Karpas-422 (cell line): ENCODE data around the gene ARHGAP1. TPM values are rescaled to one million over a fixed set of nuclear protein-coding genes. Genes with fewer than 3 reads are reported as not detected.

ENCODE experiments used
- DNase-seq: peaks from one replicate; pipeline ENCODE4 v3.0.0-alpha.2; 2015
- H2AFZ ChIP-seq: fragments of 200-600 bp; sonication (generic); 2 replicates; pipeline ENCODE4 v1.6.1; 2014; ENCODE audit warnings: antibody characterized with exemption, low read length, mixed read lengths
- H3K27ac ChIP-seq: fragments of 200-600 bp; sonication (generic); 2 replicates; pipeline ENCODE4 v1.5.1; 2014; ENCODE audit warnings: mild to moderate bottlenecking, low read length, moderate library complexity
- H3K27me3 ChIP-seq: fragments of 200-600 bp; sonication (generic); 2 replicates; pipeline ENCODE4 v1.6.1; 2014; ENCODE audit warnings: low read length, mixed read lengths
- H3K36me3 ChIP-seq: fragments of 200-600 bp; sonication (generic); 2 replicates; pipeline ENCODE4 v1.6.1; 2014; ENCODE audit warnings: low read length, mixed read lengths; ENCODE audit not compliant: insufficient read depth
- H3K4me1 ChIP-seq: fragments of 200-600 bp; sonication (generic); 2 replicates; pipeline ENCODE4 v1.6.1; 2014; ENCODE audit warnings: mild to moderate bottlenecking, low read length, mixed read lengths
- H3K4me2 ChIP-seq: fragments of 200-600 bp; sonication (generic); 2 replicates; pipeline ENCODE4 v1.6.1; 2014; ENCODE audit warnings: low read length, low read depth, mild to moderate bottlenecking; ENCODE audit not compliant: poor library complexity, severe bottlenecking
- H3K4me3 ChIP-seq: fragments of 200-600 bp; sonication (generic); 2 replicates; pipeline ENCODE4 v1.5.1; 2014; ENCODE audit warnings: mild to moderate bottlenecking, antibody characterized with exemption, low read length, mixed read lengths
- H3K79me2 ChIP-seq: fragments of 200-600 bp; sonication (generic); 2 replicates; pipeline ENCODE4 v1.6.1; 2014; ENCODE audit warnings: mild to moderate bottlenecking, low read length, mixed read lengths
- H3K9ac ChIP-seq: fragments of 200-600 bp; sonication (generic); 2 replicates; pipeline ENCODE4 v1.6.0; 2014; ENCODE audit warnings: low read length
- H3K9me2 ChIP-seq: fragments of 200-600 bp; sonication (generic), shearing (Covaris generic); replicated peaks from 2 replicates; pipeline ENCODE4 v1.6.0; 2014; ENCODE audit warnings: mild to moderate bottlenecking, low read length, moderate library complexity; ENCODE audit not compliant: insufficient read depth
- H3K9me3 ChIP-seq: fragments of 300-700, 200-600 bp; sonication (generic); 2 replicates; pipeline ENCODE4 v1.6.1; 2014; ENCODE audit warnings: low read length, mixed read lengths
- H4K20me1 ChIP-seq: fragments of 200-600 bp; sonication (generic); 2 replicates; pipeline ENCODE4 v1.6.1; 2014; ENCODE audit warnings: mild to moderate bottlenecking, antibody characterized with exemption, low read length, low read depth; ENCODE audit not compliant: insufficient read depth
- total RNA-seq: library from RNA; depleted of rRNA; stranded (reverse); fragments of >200 nt; shearing (Covaris generic); gene quantifications from 2 replicates; pipeline ENCODE4 v1.2.3, GENCODE V29; 2014; ENCODE audit warnings: low replicate concordance

The ARHGAP1 gene
- total RNA-seq, 1 experiment from 2014 or later, result 23.4 TPM

GRCh38 chr11:46694607-46695006, 5.8 kb downstream of the ARHGAP1 start:
- no peak for DNase-seq
- Histone ChIP-seq H3K9ac (no peak overlapping the region), H3K9me3 (no peaks in the 10 kb centered on the region), H3K27me3 (no peaks in the 10 kb centered on the region), H4K20me1 (no peaks in the 10 kb centered on the region), H3K9me2 (no peaks in the 10 kb centered on the region), H3K36me3 (peaks cover 4% of the 10 kb centered on the region; the same call in 1 of the 2 replicates), H3K79me2 (peaks cover 22% of the 10 kb centered on the region), H3K4me1 (peaks cover 9% of the 10 kb centered on the region), H3K4me3 (no peak overlapping the region), H2AFZ (no peak overlapping the region), H3K4me2 (no peak overlapping the region), H3K27ac (no peak overlapping the region)

DNA sequence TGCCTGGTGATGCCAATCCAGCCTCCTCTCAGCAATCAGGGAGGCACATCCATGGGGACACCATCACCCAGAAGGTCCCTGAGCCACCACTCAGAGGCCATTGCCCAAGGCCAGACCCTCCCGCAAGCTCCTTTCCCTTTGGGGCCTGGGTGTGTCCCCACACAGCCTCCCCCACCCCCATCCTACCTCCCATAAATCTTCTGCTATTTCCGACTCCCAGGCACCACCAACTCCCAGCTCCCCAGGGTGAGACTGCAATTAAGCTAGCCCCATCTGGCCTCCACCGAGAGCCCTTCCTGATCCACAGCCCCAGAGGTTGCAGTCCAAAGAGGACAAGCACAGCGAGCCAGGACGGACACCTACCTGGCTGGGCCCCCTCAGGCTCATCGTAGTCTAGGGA, 6.3 kb downstream of the ARHGAP1 start:
- no peaks in the 10 kb centered on the region for H3K9me2 ChIP-seq
- no peaks in the 10 kb centered on the region for H4K20me1 ChIP-seq
- no peak overlapping the region for H3K4me2 ChIP-seq
- H3K79me2 ChIP-seq, result peaks cover 17% of the 10 kb centered on the region
- no peak for DNase-seq
- no peaks in the 10 kb centered on the region for H3K9me3 ChIP-seq
- peaks cover 4% of the 10 kb centered on the region for H3K4me1 ChIP-seq
- peaks cover 4% of the 10 kb centered on the region; the same call in 1 of the 2 replicates for H3K36me3 ChIP-seq
- H3K27me3 ChIP-seq, result no peaks in the 10 kb centered on the region
- H3K4me3 ChIP-seq, result no peak overlapping the region
- no peak overlapping the region for H3K9ac ChIP-seq
- H2AFZ ChIP-seq, result no peak overlapping the region
- no peak overlapping the region for H3K27ac ChIP-seq

DNA sequence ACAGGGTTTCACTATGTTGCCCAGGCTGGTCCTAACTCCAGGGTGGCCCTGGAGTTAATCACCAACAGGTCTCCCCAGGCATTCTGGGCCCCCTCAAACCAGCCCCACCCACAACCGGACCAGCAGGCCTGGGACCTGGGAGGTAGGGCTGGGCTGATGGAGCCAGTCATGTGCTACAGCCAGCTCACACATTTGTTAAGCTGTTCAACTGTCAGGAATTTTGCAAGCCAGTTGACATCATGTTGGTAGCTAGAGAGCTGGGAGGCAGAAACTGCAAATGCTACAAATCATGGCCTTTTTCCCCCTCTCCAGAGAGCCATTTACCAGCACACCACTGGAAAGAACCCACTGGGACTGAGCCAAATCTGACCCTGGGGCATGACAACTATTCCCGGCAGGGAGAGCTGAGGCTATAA, 6.8 kb downstream of the ARHGAP1 start:
- Histone ChIP-seq H3K4me3 (no peak overlapping the region), H3K9me3 (no peaks in the 10 kb centered on the region), H3K27me3 (no peaks in the 10 kb centered on the region), H2AFZ (no peak overlapping the region), H3K36me3 (peaks cover 4% of the 10 kb centered on the region; the same call in 1 of the 2 replicates), H3K9me2 (no peaks in the 10 kb centered on the region), H3K4me2 (no peak overlapping the region), H3K4me1 (no peaks in the 10 kb centered on the region), H3K9ac (no peak overlapping the region), H3K79me2 (peaks cover 12% of the 10 kb centered on the region), H3K27ac (no peak overlapping the region), H4K20me1 (no peaks in the 10 kb centered on the region)
- no peak for DNase-seq

DNA sequence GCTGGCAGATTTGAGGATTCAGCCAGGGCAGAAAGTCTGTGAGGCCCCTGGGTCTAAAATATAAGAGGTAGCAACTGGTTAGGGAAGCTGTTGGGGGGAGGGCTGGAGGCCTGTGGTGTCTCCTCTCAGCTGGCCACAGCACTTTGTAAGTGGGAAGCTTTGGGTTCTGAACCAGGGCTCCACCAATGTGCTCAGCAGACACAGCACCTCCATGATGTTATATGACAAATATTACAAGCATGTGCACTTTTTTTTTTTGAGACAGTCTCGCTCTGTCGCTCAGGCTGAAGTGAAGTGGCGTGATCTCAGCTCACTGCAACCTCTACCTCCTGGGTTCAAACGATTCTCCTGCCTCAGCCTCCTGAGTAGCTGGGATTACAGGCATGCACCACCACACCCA, 8.0 kb downstream of the ARHGAP1 start:
- no peak overlapping the region for H3K4me2 ChIP-seq
- no peaks in the 10 kb centered on the region for H3K9me2 ChIP-seq
- no peak overlapping the region for H3K4me3 ChIP-seq
- H3K4me1 ChIP-seq, result no peaks in the 10 kb centered on the region
- peaks cover 1% of the 10 kb centered on the region; the same call in 1 of the 2 replicates for H3K79me2 ChIP-seq
- no peaks in the 10 kb centered on the region for H4K20me1 ChIP-seq
- DNase-seq, result no peak
- peaks cover 10% of the 10 kb centered on the region for H3K36me3 ChIP-seq
- no peak overlapping the region for H2AFZ ChIP-seq
- H3K27ac ChIP-seq, result no peak overlapping the region
- H3K9me3 ChIP-seq, result no peaks in the 10 kb centered on the region
- no peak overlapping the region for H3K9ac ChIP-seq
- H3K27me3 ChIP-seq, result no peaks in the 10 kb centered on the region

GRCh38 chr11:46690702-46691101, 9.7 kb downstream of the ARHGAP1 start:
- Histone ChIP-seq H3K27ac (no peak overlapping the region), H3K4me1 (no peaks in the 10 kb centered on the region), H3K9me2 (no peaks in the 10 kb centered on the region), H3K4me2 (no peak overlapping the region), H3K36me3 (peaks cover 7% of the 10 kb centered on the region), H3K27me3 (no peaks in the 10 kb centered on the region), H2AFZ (no peak overlapping the region), H3K4me3 (no peak overlapping the region), H3K9me3 (no peaks in the 10 kb centered on the region), H4K20me1 (no peaks in the 10 kb centered on the region), H3K79me2 (no peaks in the 10 kb centered on the region), H3K9ac (no peak overlapping the region)
- no peak for DNase-seq

- Histone ChIP-seq H3K36me3 (peaks cover 6% of the 10 kb centered on the region), H3K9ac (no peak overlapping the region), H3K9me3 (no peaks in the 10 kb centered on the region)
Measured at GRCh38 chr11:46686886-46687795, 13.3 kb downstream of the ARHGAP1 start.

GRCh38 chr11:46684367-46684766, 16.1 kb downstream of the ARHGAP1 start:
- no peak overlapping the region for H3K4me3 ChIP-seq
- no peak overlapping the region for H3K27ac ChIP-seq
- H3K9me3 ChIP-seq, result no peaks in the 10 kb centered on the region
- H3K27me3 ChIP-seq, result no peaks in the 10 kb centered on the region
- no peak overlapping the region for H3K9ac ChIP-seq
- no peaks in the 10 kb centered on the region for H3K9me2 ChIP-seq
- no peaks in the 10 kb centered on the region for H3K79me2 ChIP-seq
- DNase-seq, result no peak
- H4K20me1 ChIP-seq, result no peaks in the 10 kb centered on the region
- no peak overlapping the region for H2AFZ ChIP-seq
- H3K4me2 ChIP-seq, result no peak overlapping the region
- H3K36me3 ChIP-seq, result peaks cover 6% of the 10 kb centered on the region
- no peaks in the 10 kb centered on the region for H3K4me1 ChIP-seq

More at GRCh38 chr11:46686886-46687795, 13.3 kb downstream of the ARHGAP1 start:
- Histone ChIP-seq H3K4me2 (no peak overlapping the region), H3K79me2 (no peaks in the 10 kb centered on the region), H3K27me3 (no peaks in the 10 kb centered on the region), H3K27ac (no peak overlapping the region), H3K4me3 (no peak overlapping the region), H3K4me1 (no peaks in the 10 kb centered on the region), H3K9me2 (no peaks in the 10 kb centered on the region), H4K20me1 (no peaks in the 10 kb centered on the region), H2AFZ (no peak overlapping the region)
- no peak for DNase-seq

DNA sequence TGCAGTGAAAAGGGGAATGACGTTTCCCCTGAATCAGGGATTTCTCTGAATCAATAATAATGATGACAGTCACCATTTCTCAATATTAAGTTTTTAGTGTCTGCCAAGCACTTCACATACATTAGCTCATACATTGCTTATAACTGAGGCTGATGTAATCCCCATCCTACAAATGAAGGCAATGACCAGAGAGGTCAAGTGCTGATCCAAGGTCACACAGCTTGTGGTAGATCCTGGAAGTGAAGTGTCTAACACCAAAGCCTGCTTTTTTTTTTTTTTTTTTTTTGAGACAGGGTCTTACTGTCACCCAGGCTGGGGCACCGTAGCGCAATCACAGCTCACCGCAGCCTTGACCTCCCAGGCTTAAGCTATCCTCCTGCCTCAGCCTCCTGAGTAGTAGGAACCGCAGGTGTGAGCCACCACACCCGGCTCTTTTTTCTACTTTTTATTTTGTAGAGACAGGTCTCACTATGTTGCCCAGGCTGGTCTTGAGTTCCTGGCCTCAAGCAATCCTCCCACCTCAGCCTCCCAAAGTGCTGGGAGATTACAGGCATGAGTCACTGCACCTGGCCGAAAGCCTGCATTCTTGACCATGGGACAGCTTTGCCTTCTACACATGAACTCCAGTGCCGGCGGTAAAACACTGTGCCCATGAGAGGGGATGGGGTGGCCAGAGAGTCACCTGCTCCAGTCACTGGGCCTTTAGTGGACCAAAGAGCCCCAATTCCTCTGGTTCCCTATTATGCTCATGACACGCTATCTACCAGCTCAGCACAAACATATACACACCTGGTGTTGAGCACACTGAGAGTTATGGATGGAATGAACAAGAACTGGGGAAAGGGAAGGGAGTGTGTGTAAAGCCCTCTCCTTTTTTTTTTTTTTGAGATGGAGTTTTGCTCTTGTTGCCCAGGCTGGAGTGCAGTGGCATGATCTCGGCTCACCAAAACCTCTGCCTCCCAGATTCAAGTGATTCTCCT, 17.4 kb downstream of the ARHGAP1 start:
- Histone ChIP-seq H4K20me1 (no peaks in the 10 kb centered on the region), H3K9me2 (no peaks in the 10 kb centered on the region), H3K9me3 (no peaks in the 10 kb centered on the region), H3K36me3 (peaks cover 6% of the 10 kb centered on the region), H3K79me2 (no peaks in the 10 kb centered on the region), H3K4me2 (no peak overlapping the region), H3K9ac (no peak overlapping the region), H2AFZ (no peak overlapping the region), H3K27me3 (no peaks in the 10 kb centered on the region), H3K4me1 (no peaks in the 10 kb centered on the region), H3K27ac (no peak overlapping the region), H3K4me3 (no peak overlapping the region)
- DNase-seq, result no peak
